Measurements from ENCODE around the gene ANKLE1.

- TF ChIP-seq CTCF (conservative IDR thresholded peaks at IDR 0.05; ENCODE audit: low read depth in 2 of 2) (no peak), REST (IDR thresholded peaks at IDR 0.05; ENCODE audit: unreplicated experiment) (no peak), NANOG (IDR thresholded peaks at IDR 0.05; ENCODE audit: borderline replicate concordance) (no peak), EZH2phosphoT487 (IDR thresholded peaks at IDR 0.05; ENCODE audit: unreplicated experiment) (no peak), EZH2 (IDR thresholded peaks at IDR 0.05; ENCODE audit: low read depth, unreplicated experiment) (no peak), POLR2AphosphoS5 (IDR thresholded peaks at IDR 0.05; ENCODE audit: low read depth) (peak; percentile 39; the same call in 1 of the 2 replicates)
These were observed 36.1 kb upstream of the ANKLE1 start, which contains the start of gene NR2F6 for GRCh38 chr19:17245535-17245984.

All from GM23338 (cell line).